IMR-90 (cell line): ENCODE data around the gene ADAMTSL4.

Experiments used
- CEBPB ChIP-seq: IDR thresholded peaks from 2 replicates; pipeline ENCODE4 v1.6.1; 2012; ENCODE audit warnings: low read depth, low read length, improper control_type of control experiment
- CHD1 ChIP-seq: IDR thresholded peaks from 2 replicates; pipeline ENCODE4 v1.6.1; 2012; ENCODE audit warnings: low read depth, low read length, improper control_type of control experiment
- FOS ChIP-seq: fragments of 150-350 bp; IDR thresholded peaks from 2 replicates; pipeline ENCODE4 v1.6.1; 2016; ENCODE audit warnings: low read depth, low read length
- MAFK ChIP-seq: IDR thresholded peaks from 2 replicates; pipeline ENCODE4 v1.6.1; 2012; ENCODE audit warnings: low read depth, low read length, improper control_type of control experiment
- MAZ ChIP-seq: IDR thresholded peaks from 2 replicates; pipeline ENCODE4 v1.6.1; 2012; ENCODE audit warnings: low read depth, mild to moderate bottlenecking, low read length, improper control_type of control experiment, moderate library complexity, borderline replicate concordance
- MXI1 ChIP-seq: IDR thresholded peaks from 2 replicates; pipeline ENCODE4 v1.6.1; 2012; ENCODE audit warnings: low read depth, mild to moderate bottlenecking, low read length, moderate library complexity, borderline replicate concordance
- POLR2A ChIP-seq: IDR thresholded peaks from 2 replicates; pipeline ENCODE4 v1.6.1; 2012; ENCODE audit warnings: mild to moderate bottlenecking, low read depth, low read length
- RFX5 ChIP-seq: IDR thresholded peaks from 2 replicates; pipeline ENCODE4 v1.8.0; 2012; ENCODE audit warnings: low read depth, mild to moderate bottlenecking, low read length, moderate library complexity
- TF ChIP-seq, protein P1 (sequence below): conservative IDR thresholded peaks from 2 replicates; pipeline ENCODE4 v1.5.1; 2012; ENCODE audit warnings: mild to moderate bottlenecking, low read depth, low read length, improper control_type of control experiment
- TF ChIP-seq, protein P2 (sequence below): fragments of 150-350 bp; IDR thresholded peaks from 2 replicates; pipeline ENCODE4 v1.6.1; 2016; ENCODE audit warnings: low read depth, mild to moderate bottlenecking, low read length, moderate library complexity, borderline replicate concordance

DNA sequence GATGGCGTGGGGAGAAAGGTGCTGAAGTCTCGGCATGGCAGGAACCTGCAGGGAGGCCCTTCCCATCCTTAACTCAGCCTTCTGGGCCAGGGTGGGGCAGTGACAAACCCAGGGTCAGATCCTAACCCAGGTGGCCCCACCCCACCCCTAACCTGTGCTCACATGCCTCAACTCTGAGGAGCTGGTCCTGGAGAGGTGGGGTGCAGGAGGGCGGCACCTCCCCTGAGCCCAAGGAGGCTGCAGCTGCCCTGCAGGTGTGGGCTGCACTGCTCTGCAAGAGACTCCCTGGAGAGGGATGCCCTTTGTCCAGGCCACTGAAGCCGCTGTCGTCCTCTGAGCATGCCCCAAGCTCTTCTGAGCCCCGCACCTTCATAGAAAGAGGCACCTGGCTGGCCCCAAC is 15.2 kb upstream of the ADAMTSL4 start:
- TF ChIP-seq MAZ (no peak), MXI1 (no peak), FOS (no peak), POLR2A (no peak), RFX5 (no peak), CEBPB (no peak), MAFK (no peak), CHD1 (no peak)
- TF ChIP-seq, protein P1, sequence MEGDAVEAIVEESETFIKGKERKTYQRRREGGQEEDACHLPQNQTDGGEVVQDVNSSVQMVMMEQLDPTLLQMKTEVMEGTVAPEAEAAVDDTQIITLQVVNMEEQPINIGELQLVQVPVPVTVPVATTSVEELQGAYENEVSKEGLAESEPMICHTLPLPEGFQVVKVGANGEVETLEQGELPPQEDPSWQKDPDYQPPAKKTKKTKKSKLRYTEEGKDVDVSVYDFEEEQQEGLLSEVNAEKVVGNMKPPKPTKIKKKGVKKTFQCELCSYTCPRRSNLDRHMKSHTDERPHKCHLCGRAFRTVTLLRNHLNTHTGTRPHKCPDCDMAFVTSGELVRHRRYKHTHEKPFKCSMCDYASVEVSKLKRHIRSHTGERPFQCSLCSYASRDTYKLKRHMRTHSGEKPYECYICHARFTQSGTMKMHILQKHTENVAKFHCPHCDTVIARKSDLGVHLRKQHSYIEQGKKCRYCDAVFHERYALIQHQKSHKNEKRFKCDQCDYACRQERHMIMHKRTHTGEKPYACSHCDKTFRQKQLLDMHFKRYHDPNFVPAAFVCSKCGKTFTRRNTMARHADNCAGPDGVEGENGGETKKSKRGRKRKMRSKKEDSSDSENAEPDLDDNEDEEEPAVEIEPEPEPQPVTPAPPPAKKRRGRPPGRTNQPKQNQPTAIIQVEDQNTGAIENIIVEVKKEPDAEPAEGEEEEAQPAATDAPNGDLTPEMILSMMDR, result no peak
- TF ChIP-seq, protein P2, sequence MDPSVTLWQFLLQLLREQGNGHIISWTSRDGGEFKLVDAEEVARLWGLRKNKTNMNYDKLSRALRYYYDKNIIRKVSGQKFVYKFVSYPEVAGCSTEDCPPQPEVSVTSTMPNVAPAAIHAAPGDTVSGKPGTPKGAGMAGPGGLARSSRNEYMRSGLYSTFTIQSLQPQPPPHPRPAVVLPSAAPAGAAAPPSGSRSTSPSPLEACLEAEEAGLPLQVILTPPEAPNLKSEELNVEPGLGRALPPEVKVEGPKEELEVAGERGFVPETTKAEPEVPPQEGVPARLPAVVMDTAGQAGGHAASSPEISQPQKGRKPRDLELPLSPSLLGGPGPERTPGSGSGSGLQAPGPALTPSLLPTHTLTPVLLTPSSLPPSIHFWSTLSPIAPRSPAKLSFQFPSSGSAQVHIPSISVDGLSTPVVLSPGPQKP, result no peak
